GM18858 (cell line): ENCODE data around the gene TLE3.
A peak's percentile ranks its signal among the peaks of the same experiment; 100 is the strongest.

Experiments
- ATAC-seq: cut with Tn5 transposase; IDR thresholded peaks from one replicate; pipeline ENCODE4 v1.9.1; 2021; ENCODE audit not compliant: unreplicated experiment

Gene TLE3

DNA sequence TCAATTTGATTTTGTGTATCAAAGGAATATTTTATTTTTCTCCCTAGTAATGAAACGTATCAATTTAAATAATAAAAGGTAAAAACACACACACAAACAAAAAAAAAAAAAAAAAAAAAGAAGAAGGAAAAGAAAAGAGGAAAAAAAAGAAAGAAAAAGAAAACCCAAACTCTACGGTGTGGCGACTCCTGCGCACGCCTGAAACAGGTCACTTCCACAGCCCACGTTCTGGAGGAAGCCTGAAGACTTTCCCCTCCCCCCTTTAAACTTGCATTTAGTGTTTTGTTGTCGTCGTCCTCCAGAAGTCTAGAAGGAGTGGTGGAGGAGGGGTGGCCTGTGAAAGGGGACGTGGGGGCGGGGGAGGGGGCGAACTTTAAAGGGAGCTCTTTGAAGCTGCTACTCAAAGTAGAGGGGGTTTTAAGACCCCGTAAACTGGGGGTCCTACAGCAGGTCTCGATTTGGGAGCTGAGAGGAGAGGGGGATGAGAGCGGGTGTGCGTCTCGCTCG, 2.3 kb upstream of the TLE3 start:
- no peak for ATAC-seq

DNA sequence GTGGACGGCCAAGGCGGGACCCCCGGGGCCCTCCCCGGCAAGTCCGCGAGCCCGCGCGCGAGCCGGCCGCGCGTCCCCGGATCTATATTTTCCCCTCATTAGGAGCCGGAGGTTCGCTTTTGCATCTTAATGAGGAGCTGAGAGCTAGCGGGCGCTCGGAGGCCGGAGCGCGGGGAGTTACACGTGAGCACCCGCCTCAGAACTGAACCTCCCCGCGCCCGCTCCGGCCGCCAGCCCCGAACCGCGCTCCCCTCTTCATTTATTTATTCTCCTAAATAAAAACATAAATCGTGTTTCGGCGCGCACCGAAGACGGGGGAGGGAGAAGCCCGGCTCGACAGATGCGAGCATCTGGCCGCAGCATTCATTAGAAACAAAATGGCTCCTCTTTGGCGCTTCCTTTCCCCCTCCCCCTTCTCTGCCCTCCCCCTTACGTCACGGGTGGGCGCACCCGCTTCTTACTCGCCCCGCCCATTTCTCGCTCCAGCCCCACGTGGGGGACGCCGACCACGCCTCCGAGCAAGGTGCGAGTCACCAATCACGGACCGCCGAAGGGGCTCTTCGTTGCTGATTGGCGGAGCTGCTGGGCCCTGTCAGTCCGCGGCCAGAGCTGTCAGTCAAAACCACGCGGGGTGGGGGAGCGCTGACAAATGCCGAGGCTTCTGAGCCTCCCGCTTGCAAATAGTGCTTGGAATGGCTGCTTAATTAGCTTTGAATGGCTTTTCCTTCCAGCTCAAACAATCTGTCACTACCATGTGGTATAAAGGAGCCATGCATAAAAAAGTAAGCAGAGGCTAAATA, 1.6 kb upstream of the TLE3 start:
- ATAC-seq: peak; percentile 39

DNA sequence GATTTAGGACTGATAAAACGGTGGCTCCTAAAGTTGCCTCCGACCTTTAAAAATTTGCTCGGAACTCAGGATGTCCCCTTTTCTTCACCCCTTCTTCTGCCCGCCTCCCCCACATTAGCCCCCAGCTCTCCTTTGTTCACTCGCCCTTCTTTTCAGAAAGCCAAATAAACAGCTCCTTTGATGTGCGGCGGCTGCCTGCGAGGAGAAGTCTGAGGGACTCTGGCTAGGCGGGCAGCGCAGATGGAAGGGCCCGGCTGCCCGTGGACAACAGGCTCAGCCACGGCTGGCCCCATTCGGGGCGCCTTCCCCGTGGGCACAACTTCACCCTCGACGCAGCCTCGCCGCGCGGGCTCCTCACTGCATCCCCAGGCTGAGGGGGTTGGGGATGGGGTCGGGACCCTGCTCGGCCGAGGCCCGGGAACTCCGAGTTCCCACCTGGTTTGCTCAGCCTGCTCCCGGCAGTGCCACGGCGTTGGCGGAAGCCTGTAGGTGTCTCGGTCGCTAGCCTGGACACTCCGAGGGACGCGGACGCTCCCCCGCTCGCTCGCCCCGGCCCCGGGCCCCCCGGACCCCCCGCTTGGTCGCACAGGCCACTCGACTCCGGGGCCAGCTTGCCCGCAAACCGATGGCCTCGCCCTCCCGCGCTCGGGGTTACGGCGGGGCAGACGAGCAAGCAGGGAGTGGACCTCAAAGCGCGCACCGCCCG, 897 bp upstream of the TLE3 start:
- no peak for ATAC-seq

DNA sequence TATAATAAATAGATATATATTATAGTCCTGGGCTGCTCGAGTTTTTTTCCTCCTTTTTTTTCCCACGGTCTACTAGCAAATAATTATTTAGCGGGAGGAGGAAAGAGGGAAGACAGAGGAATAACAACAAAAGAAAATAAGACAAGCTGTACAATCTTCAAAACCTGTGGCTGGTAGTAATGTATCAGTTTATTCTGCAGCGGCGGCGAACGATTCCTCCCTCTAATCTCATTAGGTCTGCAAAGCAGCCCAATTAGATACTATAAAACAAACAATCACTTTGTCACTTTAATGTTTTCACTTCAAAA, 390 bp upstream of the TLE3 start:
- no peak for ATAC-seq

DNA sequence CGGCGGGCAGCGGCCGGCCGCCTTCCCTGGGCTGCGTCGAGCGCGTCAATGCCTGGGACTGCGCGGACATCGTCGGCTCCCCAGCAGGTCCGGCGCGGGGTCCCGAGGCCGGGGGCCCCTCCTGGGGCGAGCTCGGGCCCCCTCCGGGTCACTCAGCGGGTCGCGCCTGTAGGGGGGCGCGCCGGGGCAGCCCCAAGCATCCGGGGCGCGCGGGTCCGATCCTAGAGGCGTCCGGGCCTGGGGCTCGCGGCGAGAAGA, 725 bp downstream of the TLE3 start:
- ATAC-seq: no peak

DNA sequence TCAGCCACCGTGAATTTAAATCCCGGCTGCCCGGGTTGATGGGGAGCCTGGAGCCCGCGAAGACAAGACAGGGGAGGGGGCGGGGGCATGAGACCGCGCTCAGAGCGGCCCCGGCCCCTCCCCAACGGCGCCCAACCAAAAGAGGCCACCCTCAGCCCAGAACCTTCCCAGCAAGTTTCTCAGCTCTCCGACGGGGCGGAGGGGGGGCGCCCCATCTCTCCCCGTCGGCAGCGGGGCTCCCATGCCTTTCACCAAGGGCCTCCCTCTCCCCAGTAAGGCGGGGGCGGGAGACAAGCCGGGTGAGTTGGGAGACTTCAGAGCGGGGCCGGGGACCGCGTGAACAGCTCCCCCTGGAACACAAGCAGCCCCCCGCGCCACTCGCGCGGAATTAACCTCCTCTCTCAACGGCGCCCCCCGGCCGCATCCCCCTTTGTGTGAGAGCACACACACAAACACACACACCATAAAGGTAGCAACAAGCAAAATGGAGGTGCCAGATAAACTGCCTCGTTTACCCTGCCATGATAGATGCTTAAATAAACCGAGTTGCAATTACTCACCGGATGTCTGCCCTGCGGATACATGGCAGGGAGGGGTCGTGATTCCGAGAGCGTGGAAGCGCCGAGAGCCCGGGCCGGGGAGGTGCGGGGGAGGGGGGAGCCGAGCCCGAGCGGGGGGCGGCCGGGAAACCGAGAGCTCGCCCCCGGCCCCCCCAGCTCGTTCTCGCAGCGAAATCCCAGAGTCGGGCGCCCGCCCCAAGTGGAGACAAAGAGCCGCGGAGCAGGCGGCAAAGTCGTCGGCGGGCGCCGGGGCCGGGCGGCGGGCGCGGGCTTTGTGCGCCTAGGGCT, 1.3 kb downstream of the TLE3 start:
- ATAC-seq: no peak

DNA sequence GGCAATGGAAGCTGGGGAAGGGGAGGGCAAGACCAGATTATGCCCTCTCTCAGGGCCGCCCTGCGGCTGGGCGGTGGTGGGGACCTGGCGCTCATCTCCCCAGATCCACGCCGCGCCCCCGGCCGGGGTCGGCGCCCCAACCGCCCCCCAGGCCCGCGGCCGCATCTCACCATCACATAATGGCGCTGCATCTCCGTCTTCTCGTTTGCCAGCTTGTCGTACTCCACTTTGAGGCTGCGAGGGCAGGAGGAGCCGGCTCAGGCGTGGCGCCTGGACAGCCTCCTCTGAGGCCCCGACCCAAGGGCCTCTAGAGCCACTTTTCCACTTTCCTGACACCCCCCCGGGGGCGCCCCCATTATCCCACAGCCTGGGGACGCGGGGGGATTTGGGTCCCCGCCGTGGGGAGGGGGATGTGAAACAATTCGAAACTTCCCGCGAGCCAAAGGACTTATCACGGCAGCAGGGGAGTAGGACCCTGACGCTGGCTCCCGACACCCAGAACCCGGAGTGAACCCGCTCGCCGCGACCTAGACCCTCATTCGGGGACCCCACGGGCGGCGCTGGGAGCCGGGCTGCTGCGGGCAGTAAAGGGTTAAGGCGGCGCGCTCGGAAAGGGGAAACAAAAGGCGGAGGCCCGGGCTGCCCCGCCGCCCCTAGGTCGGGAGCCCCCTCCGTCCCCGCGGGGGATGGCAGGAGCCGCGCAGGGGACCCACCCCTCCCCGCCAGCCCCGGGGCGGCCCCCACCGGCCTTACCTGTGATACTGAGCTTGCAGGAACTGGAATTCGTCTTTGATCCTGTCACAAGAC, 2.1 kb downstream of the TLE3 start:
- no peak for ATAC-seq

DNA sequence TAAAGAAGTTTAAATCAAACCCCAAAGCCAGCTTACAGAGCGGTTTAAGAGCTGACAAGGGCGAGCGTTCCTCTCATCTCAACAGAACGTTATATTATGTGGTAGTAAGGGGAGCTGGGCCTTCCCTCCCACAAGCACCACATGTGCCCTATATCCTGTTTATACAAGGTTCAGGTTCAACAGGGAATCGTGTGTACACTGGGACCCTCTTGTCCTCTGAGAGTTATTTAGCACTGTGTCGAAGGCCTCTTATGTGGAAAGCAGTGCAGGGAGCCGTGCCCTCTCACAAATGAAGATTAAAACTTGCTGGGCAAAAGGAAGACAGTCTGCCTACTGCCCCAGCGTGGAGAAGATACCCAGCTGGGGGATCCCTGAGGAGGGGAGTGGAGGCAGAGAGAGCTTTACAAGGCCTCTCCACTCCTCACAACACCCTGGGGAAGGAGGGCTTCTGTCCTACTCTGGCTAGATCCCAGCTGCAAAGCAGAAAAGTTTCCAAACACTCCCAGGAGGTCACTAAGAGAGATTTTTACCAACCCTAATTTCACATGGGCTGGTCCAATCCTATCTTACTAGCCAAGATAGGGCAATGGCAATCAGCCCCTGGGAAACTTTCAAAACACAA, 2.9 kb downstream of the TLE3 start:
- ATAC-seq: no peak

DNA sequence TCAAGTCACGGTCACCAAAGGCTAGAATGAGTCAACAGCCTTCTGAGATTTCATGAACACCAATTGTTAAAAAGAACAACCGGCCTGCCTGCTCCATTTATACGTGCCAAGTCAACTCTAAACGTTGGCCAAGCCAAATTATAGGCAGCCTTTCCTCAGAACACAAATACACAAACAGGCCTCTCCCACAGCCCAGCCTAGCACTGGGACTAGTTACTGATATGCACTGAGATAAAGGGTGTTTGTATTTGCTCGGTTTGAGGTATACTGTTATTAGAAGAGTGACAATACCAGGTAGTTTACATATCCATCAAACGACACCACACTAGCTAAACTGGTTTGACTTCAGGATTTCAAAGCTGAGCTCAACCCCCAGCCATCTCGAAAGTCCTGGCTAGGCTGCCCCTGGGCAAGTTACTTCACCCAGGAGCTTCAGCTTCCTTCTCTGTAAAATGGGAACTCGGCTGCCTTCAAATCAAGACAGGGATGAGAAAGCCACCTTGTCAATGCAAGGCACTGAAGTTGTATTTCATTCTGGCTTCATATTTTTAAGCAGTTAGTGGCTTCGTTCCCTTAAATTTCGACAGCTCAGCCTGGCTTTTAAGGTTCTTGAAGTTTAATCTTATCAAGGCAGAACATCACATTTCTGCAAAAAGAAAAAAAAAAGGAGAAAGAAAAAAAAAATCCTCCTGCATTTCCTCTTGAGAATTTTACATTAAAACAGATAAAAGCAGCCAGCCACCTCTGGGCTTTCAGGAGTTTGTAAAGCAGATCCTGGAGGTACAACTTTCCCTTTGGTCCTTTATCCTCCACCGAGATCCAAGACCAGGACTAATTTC, 4.0 kb downstream of the TLE3 start:
- ATAC-seq: no peak

DNA sequence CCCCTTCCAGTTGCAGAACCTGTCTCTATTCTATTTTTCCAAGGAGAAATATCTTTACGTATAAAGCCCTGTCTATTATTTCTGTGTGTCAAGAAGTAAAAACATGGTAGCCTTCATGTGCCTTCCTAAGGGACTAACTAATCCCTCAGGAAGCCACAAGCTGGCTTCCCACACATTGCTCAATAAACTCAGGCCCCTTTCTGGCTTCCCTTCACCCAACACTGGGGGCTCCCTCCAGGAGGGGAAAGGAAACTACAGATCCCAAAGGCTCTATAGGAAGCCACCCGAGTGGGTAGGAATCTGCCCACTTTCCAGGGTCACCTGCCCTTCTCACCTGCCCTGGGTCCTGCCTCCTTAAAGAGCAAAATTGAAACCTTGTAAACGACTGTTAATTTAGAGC, 4.6 kb downstream of the TLE3 start:
- ATAC-seq: no peak

DNA sequence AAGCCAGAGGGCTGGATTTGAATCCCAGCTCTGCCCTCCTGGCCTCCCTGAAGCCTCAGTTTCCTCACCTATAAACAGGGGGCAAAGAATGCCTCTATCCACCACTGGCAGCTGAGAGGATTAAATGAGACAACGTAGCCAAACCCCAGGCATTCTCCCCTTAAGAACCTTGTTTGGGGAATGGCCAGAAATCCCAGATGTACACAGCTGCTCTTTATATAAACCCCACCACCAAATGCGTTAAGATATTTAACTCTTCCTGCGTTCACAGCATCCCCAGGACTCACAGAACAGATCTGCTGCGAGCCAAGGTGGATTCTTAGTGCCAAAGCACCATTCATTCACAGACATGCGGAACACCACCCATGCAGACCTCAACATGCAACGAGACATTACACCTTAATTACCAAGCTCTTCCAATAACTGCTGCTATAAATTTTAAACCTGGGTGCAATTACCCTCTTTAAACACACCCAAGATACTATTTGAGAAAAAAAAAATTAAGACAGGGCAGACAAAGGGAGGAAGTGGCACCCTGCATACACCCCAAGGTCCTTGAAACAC, 5.2 kb downstream of the TLE3 start:
- ATAC-seq: no peak

DNA sequence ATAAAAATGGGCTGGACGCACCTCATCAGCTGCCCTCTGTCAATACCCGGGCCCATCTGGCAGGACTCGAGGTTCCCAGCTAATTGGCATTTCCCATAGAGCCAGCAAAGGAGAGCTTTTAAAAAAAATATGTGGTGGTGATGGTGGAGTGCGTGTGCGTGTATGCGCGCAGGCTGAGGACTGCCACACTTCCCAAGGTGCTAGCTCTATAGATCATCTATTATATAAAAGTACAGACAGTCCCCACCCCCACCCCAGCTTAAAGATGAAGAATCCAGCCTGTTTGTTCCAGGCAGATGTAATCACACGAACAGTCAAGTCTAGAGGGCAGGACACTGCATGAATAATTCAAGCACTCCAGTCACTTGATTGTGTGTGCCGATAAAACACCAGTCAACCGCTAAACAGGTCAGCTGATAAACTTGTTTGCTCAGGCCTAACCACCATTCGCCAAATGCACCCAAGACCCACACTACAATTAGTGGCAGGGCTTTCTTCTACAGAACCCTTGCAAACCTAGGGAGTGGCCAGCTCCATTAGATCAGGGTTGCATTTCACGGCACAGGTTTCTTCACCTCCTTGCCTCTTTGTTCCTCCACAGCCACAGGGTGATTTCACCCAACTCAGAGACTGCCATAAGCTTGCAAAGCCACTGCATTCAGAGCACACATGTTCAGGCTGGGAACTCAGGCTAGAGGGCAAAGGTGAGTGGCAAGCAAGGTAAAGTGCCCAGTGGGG, 5.8 kb downstream of the TLE3 start:
- no peak for ATAC-seq

DNA sequence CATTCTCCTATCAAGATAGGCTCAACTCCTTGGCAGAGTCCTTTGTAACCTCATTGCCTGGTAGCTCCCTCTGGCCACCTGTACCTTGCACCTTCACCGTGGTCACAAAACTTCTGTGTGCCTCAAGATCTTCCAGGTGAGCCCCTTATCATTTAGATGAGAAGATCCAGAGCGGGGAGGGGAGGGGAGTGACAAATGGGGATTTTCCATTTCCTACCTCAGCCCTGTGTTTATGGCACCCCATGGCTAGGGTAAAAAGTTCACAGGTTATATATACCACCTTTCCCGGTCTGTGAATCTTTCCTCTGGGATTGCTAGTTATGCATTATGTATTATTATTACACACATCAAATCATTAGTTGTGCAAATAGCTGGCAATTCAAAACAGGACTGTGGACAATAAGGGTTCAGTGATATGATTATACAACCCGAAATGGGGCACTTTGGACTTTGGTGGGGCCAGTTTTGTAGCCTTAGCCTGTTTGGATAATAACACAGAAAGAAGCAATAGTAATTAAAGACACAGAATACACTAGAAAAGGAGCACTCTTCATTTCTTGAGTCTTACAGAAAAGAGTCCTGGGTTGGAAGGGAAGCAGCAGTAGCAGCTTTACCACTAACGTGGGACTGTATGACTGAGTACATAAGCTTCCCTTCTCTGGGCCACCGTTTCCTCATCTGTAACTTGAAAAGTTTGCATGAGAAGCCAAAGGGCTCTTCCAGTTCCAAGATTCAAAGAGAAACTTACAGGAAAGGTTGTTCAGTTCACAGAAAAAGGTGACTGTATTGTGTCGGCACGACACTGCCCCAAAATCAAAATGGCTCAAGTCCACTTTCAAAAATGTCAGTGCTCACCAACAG, 7.1 kb downstream of the TLE3 start:
- no peak for ATAC-seq

DNA sequence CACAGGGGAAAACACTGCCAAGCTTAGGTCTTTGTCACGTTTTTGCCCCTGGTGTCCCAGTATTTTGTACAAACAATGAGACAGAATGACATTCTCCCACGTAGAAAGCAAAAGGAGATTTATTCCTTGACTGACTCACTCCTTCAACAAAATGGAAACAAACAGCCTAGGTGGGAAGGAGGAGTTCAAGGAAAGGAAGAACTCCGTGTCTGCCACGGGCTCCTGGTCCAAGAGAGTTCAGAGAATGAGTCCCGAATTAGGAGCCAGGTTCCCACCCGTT, 8.1 kb downstream of the TLE3 start:
- ATAC-seq: no peak

DNA sequence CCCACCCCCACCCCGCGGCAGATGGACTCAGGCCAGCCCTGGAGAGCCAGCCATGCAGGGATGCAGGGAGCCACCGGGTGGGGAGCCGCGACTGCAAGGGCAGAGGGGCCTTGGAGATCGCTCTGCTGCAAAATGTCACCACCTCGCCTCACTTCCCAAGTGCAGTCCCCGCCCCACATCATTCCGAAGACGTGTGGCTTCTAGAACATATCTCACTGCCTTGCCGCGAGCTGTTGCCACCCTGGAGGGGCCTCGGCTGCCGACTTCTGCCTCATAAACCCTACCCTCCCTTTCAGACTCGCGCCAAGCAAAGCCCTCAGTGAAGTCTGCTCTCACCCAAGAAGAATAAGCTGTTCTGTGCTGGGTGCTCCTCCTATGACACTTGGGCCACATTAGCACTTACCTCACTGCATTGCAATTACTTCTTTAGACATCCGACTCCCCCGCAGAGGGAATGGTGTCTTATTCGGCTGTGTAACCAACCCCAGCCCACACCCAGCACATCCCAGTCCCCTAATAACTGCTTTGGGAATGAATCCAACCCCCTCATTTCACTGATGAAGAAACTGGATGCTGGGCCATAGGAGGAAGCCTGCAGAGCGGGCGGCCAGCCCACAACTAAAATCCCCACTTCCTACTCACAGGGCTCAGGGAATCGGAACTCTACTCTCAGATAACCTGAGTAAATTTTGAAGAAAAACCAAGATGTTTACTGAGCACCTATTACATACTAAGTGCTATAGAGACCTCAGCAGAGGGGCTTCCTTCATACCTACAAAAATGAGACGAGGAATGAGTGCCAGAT, 8.6 kb downstream of the TLE3 start:
- no peak for ATAC-seq

DNA sequence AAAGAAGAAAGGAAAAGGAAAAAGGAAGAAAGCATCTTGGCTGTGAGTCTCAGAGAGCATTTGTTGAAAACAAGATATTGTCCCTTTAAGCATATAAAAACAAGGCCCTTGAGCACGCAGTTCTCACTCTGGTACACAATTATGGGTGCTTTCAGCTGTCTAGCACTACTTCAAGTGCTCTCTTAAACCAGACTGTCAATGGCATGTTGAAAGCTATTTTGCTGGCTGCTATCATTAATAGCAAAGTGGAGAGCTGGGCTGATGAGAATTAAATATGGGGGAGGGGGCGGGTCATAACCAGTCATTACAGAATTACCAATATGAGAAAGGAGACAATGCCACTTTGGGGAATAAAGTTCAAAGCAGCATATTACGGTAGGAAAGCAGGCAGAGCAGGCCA, 9.3 kb downstream of the TLE3 start:
- no peak for ATAC-seq

DNA sequence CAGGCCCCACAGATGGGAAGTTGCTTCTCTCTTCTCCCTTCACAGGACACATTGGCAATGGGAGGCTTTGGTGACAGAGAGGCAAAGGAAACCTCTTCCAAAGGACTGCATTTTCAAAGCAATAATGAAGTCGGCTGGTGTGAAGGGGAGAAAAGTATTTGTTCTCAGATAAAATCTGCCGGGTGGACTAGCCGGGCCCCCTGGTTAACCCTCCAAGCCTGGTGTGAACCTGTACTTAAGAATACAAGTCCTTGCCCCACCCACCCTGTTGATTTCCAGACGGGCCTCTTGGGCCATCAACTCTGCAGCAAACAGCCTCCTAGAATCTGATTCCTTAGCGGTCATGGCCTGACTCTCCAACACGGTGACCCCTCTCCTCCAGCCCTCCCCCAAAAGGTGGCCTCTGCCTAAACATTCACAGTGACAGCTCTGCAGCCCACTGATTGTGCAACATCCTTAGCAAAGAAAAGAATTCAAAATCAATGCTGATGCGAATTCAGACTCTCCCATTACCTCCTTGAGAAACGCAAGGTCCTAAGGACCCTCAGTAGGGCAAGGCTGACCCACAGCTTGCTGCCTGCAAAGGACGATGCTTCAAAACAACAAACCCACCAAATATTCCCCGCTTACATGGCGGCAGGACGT, 9.9 kb downstream of the TLE3 start:
- ATAC-seq: no peak
